NCI-H524 (cell line): ENCODE results near the gene PKLR.
A peak's percentile ranks its signal among the peaks of the same experiment; 100 is the strongest.

Experiments
- DNase-seq, 2 experiments: peaks; one replicate each; lab custom pipeline; 2025; lab: John Stamatoyannopoulos, UW

PKLR gene

DNA sequence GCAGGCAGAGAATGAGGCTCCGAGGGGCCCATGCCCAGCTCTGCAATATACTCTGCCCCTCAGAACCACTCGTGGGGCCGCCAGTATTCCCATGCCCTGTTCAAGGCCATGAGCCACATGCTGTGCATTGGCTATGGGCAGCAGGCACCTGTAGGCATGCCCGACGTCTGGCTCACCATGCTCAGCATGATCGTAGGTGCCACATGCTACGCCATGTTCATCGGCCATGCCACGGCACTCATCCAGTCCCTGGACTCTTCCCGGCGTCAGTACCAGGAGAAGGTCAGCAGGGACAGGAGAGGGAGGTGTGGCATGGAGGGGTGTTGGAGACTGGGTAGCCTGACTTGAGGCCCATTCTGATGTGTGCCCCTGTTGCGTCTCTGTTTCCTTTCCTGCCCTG, 16.8 kb downstream of the PKLR start:
- no peak for DNase-seq

GRCh38 chr1:155282488-155283091, 18.6 kb downstream of the PKLR start:
- no peak for DNase-seq

DNA sequence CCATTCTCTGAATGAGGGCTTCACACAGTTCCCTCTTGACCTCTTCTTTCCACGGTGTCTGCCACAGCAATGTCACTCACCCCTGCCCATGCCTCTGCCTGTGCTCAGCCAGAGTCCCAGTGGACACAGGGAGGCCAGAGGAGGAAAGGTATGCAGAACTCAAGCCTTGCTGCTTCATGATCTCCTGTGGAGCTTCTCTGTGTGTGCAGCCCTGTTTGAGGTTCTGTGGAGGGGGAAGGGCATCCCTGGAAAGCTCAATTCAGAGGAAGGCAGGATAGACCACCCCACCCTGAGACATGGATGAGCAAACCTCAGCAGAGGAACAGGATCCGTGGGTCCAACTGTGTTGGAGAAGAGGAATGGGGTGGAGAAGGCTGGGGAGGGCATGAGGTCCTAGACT, 22.0 kb downstream of the PKLR start:
- DNase-seq, result no peak

DNA sequence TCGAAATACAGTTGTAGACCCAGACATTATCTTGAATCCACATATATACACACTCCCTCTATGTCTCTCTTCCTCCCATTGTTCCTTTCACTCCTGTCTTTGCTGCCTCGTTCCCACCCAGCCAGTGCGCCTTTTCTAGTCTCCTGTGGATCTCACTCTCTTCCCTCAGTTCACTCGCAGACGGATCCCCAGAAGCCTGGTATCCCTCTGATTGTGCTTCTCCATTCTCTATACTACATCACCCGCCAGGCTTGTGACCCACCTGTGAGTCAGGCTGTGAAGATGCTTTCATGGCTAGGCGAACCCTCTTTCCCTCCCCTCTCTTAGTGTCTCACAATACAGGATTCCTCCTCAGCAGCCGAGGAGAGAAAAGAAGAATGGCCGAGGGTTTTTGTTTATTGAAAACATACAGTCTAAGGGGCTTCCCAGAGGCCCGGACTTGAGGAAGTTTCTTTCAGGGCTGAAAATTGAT, 22.5 kb downstream of the PKLR start:
- DNase-seq, result no peak

DNA sequence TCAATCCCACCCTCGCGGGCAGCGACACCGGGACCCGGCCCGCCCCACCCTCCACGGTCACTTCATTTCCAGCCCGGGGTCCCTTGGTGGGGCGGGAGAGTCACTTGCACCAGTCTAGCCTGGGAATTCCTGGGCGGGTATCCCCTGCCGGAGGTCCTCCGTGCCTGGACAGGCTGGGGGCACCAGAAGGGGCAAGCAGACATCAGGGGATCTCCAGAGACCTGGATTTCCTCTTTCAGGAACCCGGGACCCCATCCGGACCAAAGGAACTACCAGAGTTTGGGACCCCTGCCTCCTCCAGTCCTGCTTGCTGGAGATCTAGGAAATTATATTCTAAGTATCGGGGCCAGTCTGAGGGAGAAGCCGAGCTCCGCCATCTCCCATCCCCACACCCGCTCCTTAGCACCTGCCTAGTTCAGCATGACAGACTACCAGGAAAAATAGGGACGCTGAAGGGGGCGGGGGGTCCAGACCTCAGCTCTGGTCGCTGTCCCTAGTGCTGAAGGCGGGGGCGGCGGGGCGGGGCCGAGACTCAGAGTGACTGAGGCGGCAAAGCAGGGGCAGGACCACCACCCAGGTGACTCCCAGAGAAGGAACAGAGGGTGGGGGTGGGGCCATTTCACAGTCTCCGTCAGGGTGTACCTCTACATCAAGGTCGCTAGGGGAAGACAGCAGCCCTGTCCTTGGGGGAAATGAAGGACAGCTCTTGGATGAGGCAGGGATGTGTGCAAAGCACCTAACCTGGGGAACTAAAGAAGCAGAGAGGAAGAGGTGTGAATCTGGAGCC, 23.1 kb downstream of the PKLR start:
- DNase-seq, result peak; percentile 51 to 70

- DNase-seq, result peak; percentile 88 to 97
Observed at GRCh38 chr1:155277070-155277901, 24.0 kb downstream of the PKLR start, which contains the start of gene HCN3. Gene HCN3 (plus strand): TSS chr1:155277463. CDS start chr1:155277591, 128 bp downstream.

- DNase-seq, result peak; percentile 92 to 95
Observed at GRCh38 chr1:155273343-155274245, 27.6 kb downstream of the PKLR start, which contains the start of gene CLK2. Gene CLK2 (minus strand): TSS chr1:155273504. CDS start chr1:155270977, 2,527 bp downstream.

DNA sequence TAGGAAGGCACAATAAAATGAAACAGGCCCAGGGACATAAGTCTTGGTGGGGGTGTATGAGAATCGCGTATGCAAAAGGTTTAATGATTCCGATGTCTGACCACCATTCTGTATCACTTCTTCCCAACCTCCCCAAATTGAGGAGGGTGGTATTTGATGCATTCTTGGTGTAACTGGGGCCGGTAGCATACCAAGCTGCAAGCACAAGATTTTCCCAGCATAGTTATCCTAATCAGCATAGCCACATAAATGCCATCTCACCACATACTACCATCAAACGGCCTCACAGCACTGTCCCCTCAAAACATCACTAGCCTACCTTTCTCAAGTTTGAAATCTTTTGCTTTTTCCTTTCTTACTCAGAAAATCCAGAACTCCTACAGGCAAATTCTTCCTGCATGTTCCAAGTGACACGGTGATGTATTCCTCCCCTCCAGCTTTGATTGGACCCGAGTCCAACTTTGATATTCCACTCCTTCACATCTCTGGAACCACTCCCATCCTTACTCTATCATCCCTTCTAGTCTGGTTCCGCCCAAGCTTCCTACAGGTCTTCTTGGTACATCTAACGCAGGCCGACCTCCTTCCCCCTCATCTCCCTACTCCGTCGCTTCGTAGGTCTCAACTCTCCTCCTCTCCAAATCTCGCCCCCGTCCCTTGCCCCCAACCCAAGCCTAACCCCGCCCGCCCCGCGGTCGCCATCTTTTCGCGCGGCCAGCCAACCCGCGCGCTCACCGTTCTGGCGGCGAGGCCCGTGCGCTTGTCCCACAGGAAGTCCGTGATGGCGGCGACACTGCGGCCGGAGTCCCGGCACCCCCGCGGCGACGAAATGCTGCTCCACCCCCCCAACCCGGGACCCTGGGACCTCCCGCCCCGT, 28.5 kb downstream of the PKLR start:
- peak in 1 of 2 experiments; percentile 51 for DNase-seq

DNA sequence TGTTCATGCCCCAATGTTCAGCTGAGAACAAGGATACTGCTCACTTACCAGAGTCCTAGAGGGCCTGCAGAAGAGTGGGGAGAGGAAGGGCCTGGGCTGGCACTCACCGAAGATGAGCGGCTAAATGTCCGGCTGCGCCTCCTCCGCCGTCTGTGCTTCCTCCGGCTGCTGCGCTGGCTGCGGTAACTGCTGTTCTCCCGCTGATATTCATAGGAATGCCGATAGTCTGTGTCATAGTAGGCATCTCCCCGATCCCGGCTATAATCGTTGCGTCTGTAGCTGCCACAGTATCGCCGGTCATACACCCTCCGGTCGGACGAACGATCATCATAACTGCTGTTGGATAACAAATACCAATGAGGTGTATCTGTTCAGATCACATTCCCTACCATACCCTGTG, 31.9 kb downstream of the PKLR start:
- DNase-seq, result no peak

DNA sequence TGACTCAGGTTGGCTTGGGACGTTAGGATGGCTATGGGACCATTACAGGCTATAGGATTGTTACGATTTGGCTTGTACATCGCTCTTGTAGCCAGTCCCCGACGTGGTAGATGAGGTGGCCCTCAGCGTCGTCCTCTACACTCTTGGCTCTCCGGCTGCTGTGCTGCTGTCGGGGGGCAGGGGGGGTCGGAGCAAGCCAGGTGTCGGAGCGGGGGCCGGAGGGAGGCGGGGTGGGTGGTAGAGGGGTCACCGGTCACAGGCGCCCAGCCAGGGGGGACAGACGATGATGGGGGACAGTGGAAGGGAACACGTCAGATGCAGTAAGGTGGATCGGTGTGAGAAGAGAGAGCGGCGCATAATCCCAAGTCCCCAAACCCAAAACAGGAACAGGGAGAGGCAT, 32.6 kb downstream of the PKLR start:
- DNase-seq, result no peak

- no peak for DNase-seq
Observed at GRCh38 chr1:155267373-155267772, 33.9 kb downstream of the PKLR start.

GRCh38 chr1:155266553-155266952, 34.7 kb downstream of the PKLR start:
- DNase-seq, result no peak

DNA sequence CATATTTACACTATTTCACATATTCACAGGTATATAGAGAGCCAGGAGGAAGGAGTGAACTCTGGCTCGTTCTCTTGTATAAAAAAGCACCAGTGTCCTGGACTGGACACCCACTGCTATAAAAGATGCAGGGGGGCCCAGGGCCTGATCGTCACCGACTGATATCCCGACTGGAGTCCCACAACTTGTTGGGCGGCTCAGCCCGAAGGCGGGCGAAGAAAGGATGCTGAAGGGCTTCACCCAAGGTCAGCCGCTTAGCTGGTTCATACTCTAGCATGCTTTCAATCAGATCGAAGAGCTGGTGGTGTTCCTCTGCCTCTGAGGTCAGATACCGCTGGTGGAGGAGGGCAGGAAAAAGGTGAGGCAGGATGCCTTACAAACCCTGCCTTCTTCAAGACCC, 38.2 kb downstream of the PKLR start:
- no peak for DNase-seq

DNA sequence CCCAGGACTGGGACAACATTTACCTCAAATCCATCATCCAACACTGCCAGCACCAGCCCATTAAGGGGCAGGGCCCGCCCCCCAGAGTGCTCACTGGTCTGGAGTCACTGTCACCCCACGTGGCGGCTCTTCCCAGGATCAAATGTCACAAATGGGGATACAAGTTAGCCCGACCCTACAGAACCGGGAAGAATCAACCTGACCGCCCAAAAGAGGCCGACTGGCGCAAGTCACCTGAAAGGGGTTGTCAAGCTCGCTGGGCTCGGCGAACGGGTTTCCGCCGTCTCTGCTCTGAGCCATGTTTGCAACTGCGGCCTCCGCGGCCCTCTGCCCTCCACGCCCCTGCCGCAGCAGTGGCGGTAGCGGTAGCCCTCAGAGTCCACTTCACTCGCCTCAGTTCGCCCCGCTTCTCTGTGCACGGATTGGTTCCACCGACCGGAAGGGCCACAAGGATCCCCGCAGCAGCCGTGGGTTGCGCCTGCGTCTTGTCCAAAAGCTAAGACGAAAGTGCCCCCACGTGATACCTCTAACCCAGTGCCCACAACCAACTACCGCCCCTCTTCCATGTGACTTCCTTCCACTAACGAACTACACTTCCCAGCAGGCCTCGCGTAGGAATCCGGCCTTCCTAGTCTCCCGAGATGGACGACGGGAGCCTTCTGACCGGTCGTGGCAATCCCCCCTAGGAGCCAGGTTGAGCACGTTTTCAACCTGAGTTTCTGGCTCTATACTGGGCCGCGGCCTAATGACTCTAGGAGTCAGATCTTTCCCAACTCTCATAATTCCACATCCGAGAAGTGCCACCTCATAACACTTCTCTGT, 39.2 kb downstream of the PKLR start, which contains the start of gene SCAMP3:
SCAMP3 (minus strand) TSS at position 509 of the 822 bp plus-strand sequence; CDS start at position 300, 209 bp downstream.
- peak; percentile 96 to 98 for DNase-seq

- peak in 1 of 2 experiments; percentile 58 for DNase-seq
Observed at GRCh38 chr1:155261493-155261851, 39.8 kb downstream of the PKLR start.

GRCh38 chr1:155260276-155260675, 41.0 kb downstream of the PKLR start:
- DNase-seq, result no peak

DNA sequence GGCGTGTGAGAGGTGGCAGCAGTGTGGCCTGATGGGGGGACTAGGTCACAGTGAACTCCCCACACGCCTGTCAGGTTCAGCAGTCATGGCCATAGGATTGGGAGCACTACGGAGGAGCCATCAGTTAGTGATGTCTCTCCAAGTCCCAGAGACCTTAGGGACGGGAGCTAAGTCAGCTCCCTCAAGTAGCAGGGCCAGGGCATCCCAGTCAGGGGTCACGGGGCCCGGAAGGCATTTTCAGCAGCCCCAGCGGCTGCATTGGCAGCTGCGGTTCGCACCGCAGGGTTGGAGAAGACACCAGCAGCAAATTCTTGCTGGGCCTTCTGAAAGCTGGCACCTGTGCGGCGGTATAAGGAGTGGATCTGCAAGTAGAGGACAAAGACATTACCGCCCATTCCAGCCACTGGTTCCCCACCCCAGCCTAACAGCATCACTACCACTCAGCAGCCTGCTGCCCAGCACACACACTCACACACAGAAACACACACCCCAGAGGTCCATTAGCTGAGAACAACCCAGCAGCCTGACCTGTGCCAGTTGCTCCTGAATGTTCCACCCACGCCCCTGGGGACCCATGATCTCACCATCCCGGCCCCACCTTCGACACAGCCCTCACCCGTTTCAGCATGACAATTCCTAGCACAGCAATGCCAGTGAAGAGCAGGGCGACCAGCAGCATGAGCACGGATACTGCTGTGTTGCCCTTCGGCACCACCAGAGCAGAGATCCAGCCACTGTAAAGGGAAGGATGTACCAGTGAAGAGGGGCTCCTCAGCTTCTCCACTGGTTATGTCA, 45.0 kb downstream of the PKLR start:
- no peak for DNase-seq

- DNase-seq, result peak; percentile 66 to 80
Observed at GRCh38 chr1:155255243-155256007, 45.8 kb downstream of the PKLR start, which contains the start of gene ENTREP3. Gene ENTREP3 (minus strand): TSS chr1:155255483. CDS start chr1:155254877, 606 bp downstream.
